WTC11 (cell line): Measurements from ENCODE around the gene SEC11A. TPM values are rescaled to one million over a fixed set of nuclear protein-coding genes. Genes with fewer than 3 reads are reported as not detected.
A peak's percentile ranks its signal among the peaks of the same experiment; 100 is the strongest.

Experiments
- ATAC-seq: fragments of 200-7000 bp; cut with Tn5 transposase; 2 replicates; pipeline ENCODE4 v1.10.0; 2021; ENCODE audit warnings: mild to moderate bottlenecking, moderate library complexity
- CTCF ChIA-PET: fragments of 300-600 bp; sonication (Branson Sonifier 250); formaldehyde crosslinking; loops from one replicate; lab custom pipeline; 2021; ENCODE audit warnings: antibody characterized with exemption; lab: Charles Lee
- POLR2A ChIA-PET: fragments of 350-600 bp; sonication (Branson Sonifier 250); formaldehyde crosslinking; loops from one replicate; lab custom pipeline; 2021; ENCODE audit warnings: antibody characterized with exemption; lab: Charles Lee
- DNase-seq: peaks from one replicate; pipeline ENCODE4 v3.0.0; 2021; ENCODE audit warnings: low spot score
- H3K27ac Mint-ChIP-seq: 2 replicates; pipeline ENCODE4 v1.8.0; 2021; ENCODE audit warnings: mixed read lengths
- H3K27me3 Mint-ChIP-seq: 2 replicates; pipeline ENCODE4 v1.8.0; 2021; ENCODE audit warnings: low read depth, mild to moderate bottlenecking, moderate library complexity, mixed read lengths
- H3K36me3 Mint-ChIP-seq: 2 replicates; pipeline ENCODE4 v1.8.0; 2021; ENCODE audit warnings: mixed read lengths
- H3K4me1 Mint-ChIP-seq: 2 replicates; pipeline ENCODE4 v1.8.0; 2022; ENCODE audit warnings: mixed read lengths
- H3K4me3 Mint-ChIP-seq: 2 replicates; pipeline ENCODE4 v1.8.0; 2021; ENCODE audit warnings: mild to moderate bottlenecking, moderate library complexity, mixed read lengths
- H3K9me3 Mint-ChIP-seq: 2 replicates; pipeline ENCODE4 v1.8.0; 2021; ENCODE audit warnings: mixed read lengths
- AFF4 ChIP-seq: sonication (generic); formaldehyde crosslinking; IDR thresholded peaks from 2 replicates; pipeline ENCODE4 v1.8.1; 2023; ENCODE audit warnings: mild to moderate bottlenecking, missing genetic modification reagents, borderline replicate concordance
- ATF1 ChIP-seq: sonication (generic); formaldehyde crosslinking; IDR thresholded peaks from 2 replicates; pipeline ENCODE4 v1.8.1; 2023; ENCODE audit warnings: mild to moderate bottlenecking, moderate library complexity, missing genetic modification reagents
- CREM ChIP-seq: sonication (generic); formaldehyde crosslinking; IDR thresholded peaks from 2 replicates; pipeline ENCODE4 v1.8.1; 2022; ENCODE audit warnings: mild to moderate bottlenecking, missing genetic modification reagents, moderate library complexity
- E2F4 ChIP-seq: sonication (generic); formaldehyde crosslinking; IDR thresholded peaks from 2 replicates; pipeline ENCODE4 v1.8.1; 2022; ENCODE audit warnings: low read depth, mild to moderate bottlenecking, moderate library complexity, missing genetic modification reagents, borderline replicate concordance
- E2F5 ChIP-seq: sonication (generic); formaldehyde crosslinking; IDR thresholded peaks from 2 replicates; pipeline ENCODE4 v1.8.1; 2022; ENCODE audit warnings: mild to moderate bottlenecking, moderate library complexity, missing genetic modification reagents
- GABPB1 ChIP-seq: sonication (generic); formaldehyde crosslinking; IDR thresholded peaks from 2 replicates; pipeline ENCODE4 v1.8.1; 2023; ENCODE audit warnings: mild to moderate bottlenecking, missing genetic modification reagents
- HMGA2 ChIP-seq: fragments of 250-450 bp; sonication (Bioruptor Pico); IDR thresholded peaks from 2 replicates; pipeline ENCODE4 v1.4.0; 2021; ENCODE audit warnings: mild to moderate bottlenecking, moderate library complexity
- PRDM15 ChIP-seq: sonication (generic); formaldehyde crosslinking; IDR thresholded peaks from 2 replicates; pipeline ENCODE4 v1.8.0; 2022; ENCODE audit warnings: missing genetic modification reagents
- ZNF532 ChIP-seq: fragments of 250-450 bp; sonication (Bioruptor Pico); IDR thresholded peaks from 2 replicates; pipeline ENCODE4 v1.9.0; 2021; ENCODE audit warnings: mild to moderate bottlenecking, borderline replicate concordance
- total RNA-seq: library from RNA; stranded (reverse); gene quantifications from 3 replicates; pipeline ENCODE4 v1.2.3, GENCODE V29; 2021

The SEC11A gene
- total RNA-seq, 1 experiment from 2014 or later: 214 TPM

GRCh38 chr15:84656972-84657371 lies 59.0 kb downstream of the SEC11A start (continued):
- no peak for TF ChIP-seq PRDM15 (CRISPR knock-in tag)

- Mint-ChIP-seq H3K9me3 (no peaks in the 10 kb centered on the region), H3K27me3 (peaks cover 21% of the 10 kb centered on the region), H3K4me1 (peaks cover 31% of the 10 kb centered on the region), H3K36me3 (peaks cover 14% of the 10 kb centered on the region), H3K4me3 (peak overlapping the region; percentile 95), H3K27ac (no peak overlapping the region)
- TF ChIP-seq PRDM15 (CRISPR knock-in tag) (peak; percentile 80), E2F4 (CRISPR knock-in tag) (no peak)
- ChIA-PET POLR2A (interaction anchor here (1.2 to 3.6 kb wide), 7 partner anchors 17 to 162 kb away, joined by 3 to 16 read pairs (median 5); partner anchors contain the start of genes ALPK3 and SEC11A), CTCF (interaction anchor here (0.7 to 7.5 kb wide), 10 partner anchors 17 to 224 kb away, joined by 3 to 63 read pairs (median 5); partner anchors contain the start of genes SEC11A and ZSCAN2)
- peak; percentile 59 for ATAC-seq
- DNase-seq: peak; percentile 81
These were observed 61.1 kb downstream of the SEC11A start for GRCh38 chr15:84654689-84655453.

- H3K4me3 Mint-ChIP-seq: peak within 1 kb of the TSS; percentile 95
- peak; percentile 69 for ATAC-seq
- TF ChIP-seq CREM (CRISPR knock-in tag): peak; percentile 37
- no peak for TF ChIP-seq ZNF532 (CRISPR knock-in tag)
- no peak for TF ChIP-seq ATF1
- peak; percentile 62 for TF ChIP-seq GABPB1
- 0 out of 2 replicates have a peak, but pooled peaks have one; percentile 38 for TF ChIP-seq E2F5 (CRISPR knock-in tag)
- peak; percentile 21; the same call in 1 of the 2 replicates for TF ChIP-seq HMGA2 (CRISPR knock-in tag)
- TF ChIP-seq AFF4 (CRISPR knock-in tag): no peak
These were observed 61.8 kb downstream of the SEC11A start, which contains the start of gene WDR73 for GRCh38 chr15:84653910-84654688. TSS of gene WDR73 (minus strand) at chr15:84654283. CDS start at chr15:84654274, 9 bp downstream.

More at GRCh38 chr15:84653910-84654688, 61.8 kb downstream of the SEC11A start, which contains the start of gene WDR73:
- H3K9me3 Mint-ChIP-seq: no peaks in the 10 kb centered on the region
- DNase-seq: peak; percentile 98
- peaks cover 25% of the 10 kb centered on the region for H3K4me1 Mint-ChIP-seq
- H3K27ac Mint-ChIP-seq: peak within 1 kb of the TSS; percentile 96
- H3K27me3 Mint-ChIP-seq: peaks cover 21% of the 10 kb centered on the region
- H3K36me3 Mint-ChIP-seq: peaks cover 15% of the 10 kb centered on the region
- CTCF ChIA-PET: interaction anchor here (0.5 to 7.5 kb wide), 11 partner anchors 21 to 225 kb away, joined by 3 to 63 read pairs (median 5); partner anchors contain the start of genes SEC11A and ZSCAN2
- POLR2A ChIA-PET: interaction anchor here (1.2 to 3.6 kb wide), 7 partner anchors 16 to 163 kb away, joined by 3 to 16 read pairs (median 5); partner anchors contain the start of genes ALPK3 and SEC11A
